GM12878 (cell line): ENCODE results near the gene SARS2. TPM values are rescaled to one million over a fixed set of nuclear protein-coding genes. Genes with fewer than 3 reads are reported as not detected.

Experiments
- ATAC-seq: fragments of 200-7000 bp; cut with Tn5 transposase; 3 replicates; pipeline ENCODE4 v1.9.1; 2020; ENCODE audit warnings: mild to moderate bottlenecking, moderate library complexity
- BruUV-seq: library from RNA; stranded (reverse); fragments of 400-500 nt; replicated peaks from 2 replicates; lab custom pipeline; 2021; lab: Mats Ljungman, UMichigan
- CTCF ChIA-PET: fragments of 300-600 bp; sonication (Branson Sonifier 250); formaldehyde crosslinking; extraction: SDS; loops from one replicate; lab custom pipeline; 2021; ENCODE audit warnings: inconsistent platforms; lab: Yijun Ruan, JAX
- POLR2A ChIA-PET: fragments of 350-600 bp; formaldehyde crosslinking; extraction: SDS; loops from one replicate; lab custom pipeline; 2021; ENCODE audit warnings: inconsistent platforms; lab: Charles Lee
- RAD21 ChIA-PET: fragments of 300-600 bp; sonication (Branson Sonifier 250); formaldehyde crosslinking; loops from one replicate; lab custom pipeline; 2023; ENCODE audit warnings: antibody characterized with exemption; ENCODE audit not compliant: unreplicated experiment; lab: Charles Lee
- SMC1A ChIA-PET: fragments of 300-600 bp; sonication (Branson Sonifier 250); formaldehyde crosslinking; loops from one replicate; lab custom pipeline; 2023; ENCODE audit not compliant: unreplicated experiment, uncharacterized antibody; lab: Charles Lee
- DNase-seq: peaks from one replicate; pipeline ENCODE4 v3.0.0-alpha.2; 2011; ENCODE audit warnings: low read depth, low spot score
- FAIRE-seq: peaks from 3 replicates; lab custom pipeline; 2011; peaks lifted over from hg19 to GRCh38; lab: Jason Lieb, UNC
- H2AFZ ChIP-seq: 2 replicates; pipeline ENCODE4 v1.6.0; 2011; ENCODE audit warnings: low read depth, low read length, control low read depth; ENCODE audit not compliant: control insufficient read depth
- H3K27ac ChIP-seq: 2 replicates; pipeline ENCODE4 v1.5.1; 2011; ENCODE audit warnings: control low read depth; ENCODE audit not compliant: control insufficient read depth, insufficient read depth
- H3K27me3 ChIP-seq, 2 experiments: replicated peaks in 1 of 2; 2 replicates each; pipeline versions ENCODE4 v1.6.0 to v1.6.1; 2011; ENCODE audit warnings: low read length in 1 of 2; ENCODE audit not compliant: control insufficient read depth in 2 of 2, insufficient read depth in 2 of 2
- H3K36me3 ChIP-seq, 2 experiments: 2 replicates each; pipeline ENCODE4 v1.5.1; 2011; ENCODE audit warnings: low read length in 1 of 2; ENCODE audit not compliant: control insufficient read depth in 2 of 2, insufficient read depth in 2 of 2
- H3K4me1 ChIP-seq: 2 replicates; pipeline ENCODE4 v1.6.1; 2011; ENCODE audit warnings: mild to moderate bottlenecking, low read length, moderate library complexity, mixed read lengths; ENCODE audit not compliant: control insufficient read depth, insufficient read depth
- H3K4me2 ChIP-seq: 2 replicates; pipeline ENCODE4 v1.6.0; 2011; ENCODE audit warnings: control low read depth; ENCODE audit not compliant: control insufficient read depth, insufficient read depth
- H3K4me3 ChIP-seq: fragments of 200-600 bp; sonication (generic); 2 replicates; pipeline ENCODE4 v1.5.1; 2016
- H3K79me2 ChIP-seq: 2 replicates; pipeline ENCODE4 v1.6.0; 2011; ENCODE audit warnings: low read length; ENCODE audit not compliant: control insufficient read depth, insufficient read depth
- H3K9ac ChIP-seq: 2 replicates; pipeline ENCODE4 v1.8.0; 2011; ENCODE audit warnings: low read length, control low read depth, mixed read lengths; ENCODE audit not compliant: control insufficient read depth, insufficient read depth
- H3K9me3 ChIP-seq: replicated peaks from 3 replicates; pipeline ENCODE4 v1.5.1; 2011; ENCODE audit warnings: mild to moderate bottlenecking, low read length; ENCODE audit not compliant: control insufficient read depth, insufficient read depth
- H4K20me1 ChIP-seq: 2 replicates; pipeline ENCODE4 v1.6.0; 2011; ENCODE audit not compliant: control insufficient read depth, insufficient read depth
- CEBPZ ChIP-seq: fragments of 150-350 bp; IDR thresholded peaks from 2 replicates; pipeline ENCODE4 v1.6.1; 2016; ENCODE audit warnings: low read depth, low read length
- CUX1 ChIP-seq: IDR thresholded peaks from 2 replicates; pipeline ENCODE4 v1.6.1; 2012; ENCODE audit warnings: improper control_type of control experiment, low read depth, low read length; ENCODE audit not compliant: insufficient replicate concordance
- KDM1A ChIP-seq: fragments of 200-600 bp; sonication (generic); IDR thresholded peaks from 2 replicates; pipeline ENCODE4 v1.6.1; 2016; ENCODE audit warnings: borderline replicate concordance
- POLR2AphosphoS2 ChIP-seq: IDR thresholded peaks from 2 replicates; pipeline ENCODE4 v1.6.1; 2011; ENCODE audit warnings: low read depth, mild to moderate bottlenecking, low read length, improper control_type of control experiment, moderate library complexity
- SIX5 ChIP-seq: IDR thresholded peaks from 2 replicates; pipeline ENCODE4 v1.6.1; 2011; ENCODE audit warnings: mild to moderate bottlenecking, low read depth, low read length, moderate library complexity; ENCODE audit not compliant: severe bottlenecking
- TAF1 ChIP-seq: IDR thresholded peaks from 2 replicates; pipeline ENCODE4 v1.6.1; 2011; ENCODE audit warnings: mild to moderate bottlenecking, low read depth, low read length, borderline replicate concordance
- TBL1XR1 ChIP-seq: IDR thresholded peaks from 2 replicates; pipeline ENCODE4 v1.6.1; 2012; ENCODE audit warnings: low read depth, low read length, improper control_type of control experiment
- ZNF24 ChIP-seq: fragments of 450-650 bp; IDR thresholded peaks from 2 replicates; pipeline ENCODE4 v1.6.1; 2017; ENCODE audit warnings: antibody characterized with exemption, mild to moderate bottlenecking
- WGBS: methylation state at CpG from one replicate; pipeline ENCODE4 v1.1.6; 2016; ENCODE audit warnings: low lambda C conversion rate; ENCODE audit not compliant: insufficient replicate concordance, insufficient coverage; ENCODE audit errors: missing lambda C conversion rate; 5-methylcytosine and 5-hydroxymethylcytosine counted together
- in situ Hi-C: fragments of 300-500 bp; cut with MboI; formaldehyde crosslinking; loops from 9 replicates; pipeline ENCODE4 v1.14.3; 2018; ENCODE audit warnings: mixed read lengths
- intact Hi-C: fragments of 100-400 bp; cut with micrococcal nuclease; formaldehyde crosslinking; loops from one replicate; pipeline ENCODE4 v1.14.2; 2022; ENCODE audit not compliant: unreplicated experiment
- polyA plus RNA-seq, 11 experiments: library from polyadenylated mRNA; depleted of rRNA in 4 of 11; unstranded in 6 of 11; stranded (reverse) in 5 of 11; fragments of >200 nt; fragmentation: Nextera tagmentation in 4 of 11; fragmentation: Illumina TruSeq in 1 of 11; extraction: Ambion mirVana in 4 of 11; extraction: Trizol in 1 of 11; gene quantifications; 1 replicate in 1 of 11; 2 replicates in 10 of 11; pipeline versions ENCODE4 v1.2.1 to v1.2.3, GENCODE V29; 2011 to 2016; ENCODE audit warnings: inconsistent platforms in 2 of 11, missing spikeins in 2 of 11, low read depth in 1 of 11
- total RNA-seq, 4 experiments: library from RNA; depleted of rRNA in 3 of 4; stranded (reverse); fragments of >200 nt in 3 of 4; fragmentation: Illumina TruSeq in 1 of 4; extraction: Trizol in 1 of 4; gene quantifications; 2 replicates each; pipeline versions ENCODE4 v1.2.1 to v1.2.3, GENCODE V29; 2013 to 2021

Gene SARS2
- total and polyA plus RNA-seq, 10 of the 15 experiments (the other 5 are each of a cell fraction or from before 2014, with no cell fraction given): 2.6 to 50.3 (median 27.5) TPM

GRCh38 chr19:38907670-38908069 lies 22.9 kb downstream of the SARS2 start:
- no peak overlapping the region for H3K27ac ChIP-seq
- H3K36me3 ChIP-seq: peaks cover 7 to 12% of the 10 kb centered on the region in 2 experiments
- intact Hi-C loops (no loop called here), in situ Hi-C loops (no loop called here)
- peaks cover under 1% of the 10 kb centered on the region; the same call in 1 of the 2 replicates for H3K79me2 ChIP-seq
- no peak overlapping the region for H2AFZ ChIP-seq
- no peak for DNase-seq
- CTCF ChIA-PET: interaction anchor here (1.0 kb wide), 1 partner anchor 22 kb away, joined by 3 read pairs; no protein-coding TSS in a partner anchor
- no peak overlapping the region for H3K9ac ChIP-seq
- BruUV-seq: no TSS peak
- no peak overlapping the region for H3K4me3 ChIP-seq
- FAIRE-seq: no peak
- SMC1A ChIA-PET: no interaction called here
- POLR2A ChIA-PET: no interaction called here
- TF ChIP-seq SIX5: no peak
- TF ChIP-seq TAF1: no peak
- no peak for TF ChIP-seq POLR2AphosphoS2
- no peak for TF ChIP-seq TBL1XR1
- no peak for TF ChIP-seq KDM1A
- no peak for TF ChIP-seq CUX1
- TF ChIP-seq CEBPZ: no peak
- no peak for TF ChIP-seq ZNF24
- TF ChIP-seq, all 136 proteins: peak for 0
- no peaks in the 10 kb centered on the region for H3K4me1 ChIP-seq
- WGBS: over 99% methylated on average over 12 of the region's 12 CpGs
- ATAC-seq: no peak
- no peaks in the 10 kb centered on the region for H3K9me3 ChIP-seq
- RAD21 ChIA-PET: no interaction called here
- no peaks in the 10 kb centered on the region for H4K20me1 ChIP-seq
- no peaks in the 10 kb centered on the region for H3K27me3 ChIP-seq
- no peak overlapping the region for H3K4me2 ChIP-seq
